K562 (cell line): ENCODE results near the gene FKRP. TPM values are rescaled to one million over a fixed set of nuclear protein-coding genes. Genes with fewer than 3 reads are reported as not detected.
A peak's percentile ranks its signal among the peaks of the same experiment; 100 is the strongest.

Source experiments
- ARID1B ChIP-seq: fragments of 450-650 bp; IDR thresholded peaks from 2 replicates; pipeline ENCODE4 v1.6.1; 2016; ENCODE audit warnings: antibody characterized with exemption, mild to moderate bottlenecking, inconsistent platforms
- CBX1 ChIP-seq: sonication (generic); IDR thresholded peaks from 2 replicates; pipeline ENCODE4 v1.6.1; 2016; ENCODE audit warnings: antibody characterized with exemption, low read depth, mild to moderate bottlenecking
- CREB1 ChIP-seq, 2 experiments: sonication (generic) in 1 of 2; formaldehyde crosslinking in 1 of 2; IDR thresholded peaks; 2 replicates each; pipeline versions ENCODE4 v1.6.1 to v1.8.0; 2012 to 2022; ENCODE audit warnings: inconsistent platforms in 1 of 2, mild to moderate bottlenecking in 1 of 2, missing genetic modification reagents in 1 of 2, moderate library complexity in 1 of 2
- E2F1 ChIP-seq: sonication (generic); formaldehyde crosslinking; IDR thresholded peaks from 2 replicates; pipeline ENCODE4 v1.8.1; 2023; ENCODE audit warnings: mild to moderate bottlenecking, missing genetic modification reagents, moderate library complexity
- E2F6 ChIP-seq, 2 experiments: IDR thresholded peaks; 2 replicates each; pipeline ENCODE4 v1.6.1; 2011; ENCODE audit warnings: borderline replicate concordance in 1 of 2, control low read depth in 1 of 2, low read depth in 1 of 2, low read length in 1 of 2, mild to moderate bottlenecking in 1 of 2, mixed read lengths in 1 of 2, moderate library complexity in 1 of 2; ENCODE audit not compliant: insufficient read depth in 1 of 2, insufficient read length in 1 of 2, poor library complexity in 1 of 2, severe bottlenecking in 1 of 2; ENCODE audit errors: extremely low read depth in 1 of 2
- GTF2E2 ChIP-seq: fragments of 200-800 bp; sonication (Bioruptor generic); IDR thresholded peaks from 2 replicates; pipeline ENCODE4 v1.6.1; 2016; ENCODE audit warnings: missing genetic modification characterization, missing compliant biosample characterization
- HCFC1 ChIP-seq: IDR thresholded peaks from 2 replicates; pipeline ENCODE4 v1.6.1; 2012; ENCODE audit warnings: low read depth, low read length, improper control_type of control experiment
- HLTF ChIP-seq: fragments of 450-650 bp; IDR thresholded peaks from 2 replicates; pipeline ENCODE4 v1.6.1; 2016
- HMBOX1 ChIP-seq: sonication (generic); IDR thresholded peaks from 2 replicates; pipeline ENCODE4 v1.6.1; 2016
- KLF16 ChIP-seq: IDR thresholded peaks from 2 replicates; pipeline ENCODE4 v1.6.1; 2016; ENCODE audit warnings: antibody characterized with exemption
- NR1H2 ChIP-seq: sonication (generic); formaldehyde crosslinking; IDR thresholded peaks from 2 replicates; pipeline ENCODE4 v1.4.0; 2020; ENCODE audit warnings: mild to moderate bottlenecking, missing genetic modification reagents
- NRF1 ChIP-seq, 2 experiments: fragments of 450-650 bp; IDR thresholded peaks in 1 of 2; conservative IDR thresholded peaks in 1 of 2; 2 replicates each; pipeline ENCODE4 v1.6.1; 2014; ENCODE audit warnings: mild to moderate bottlenecking in 2 of 2
- PHF21A ChIP-seq: fragments of 450-650 bp; IDR thresholded peaks from 2 replicates; pipeline ENCODE4 v1.6.1; 2017; ENCODE audit warnings: low read depth, borderline replicate concordance
- POLR2B ChIP-seq: fragments of 450-650 bp; IDR thresholded peaks from 2 replicates; pipeline ENCODE4 v1.6.1; 2018; ENCODE audit warnings: low read depth; ENCODE audit not compliant: partially characterized antibody
- POLR2G ChIP-seq: fragments of 200-400 bp; formaldehyde crosslinking; IDR thresholded peaks from 2 replicates; pipeline ENCODE4 v1.6.1; 2017; ENCODE audit warnings: low read depth, mild to moderate bottlenecking, antibody characterized with exemption, low read length, moderate library complexity
- PPARD ChIP-seq: fragments of 250-450 bp; sonication (Bioruptor Pico); IDR thresholded peaks from 2 replicates; pipeline ENCODE4 v1.8.0; 2022; ENCODE audit warnings: inconsistent platforms, mild to moderate bottlenecking, moderate library complexity
- SMARCC2 ChIP-seq: fragments of 450-650 bp; IDR thresholded peaks from 2 replicates; pipeline ENCODE4 v1.6.1; 2017; ENCODE audit warnings: antibody characterized with exemption, moderate library complexity, mild to moderate bottlenecking, low read depth
- STAG1 ChIP-seq: sonication (generic); formaldehyde crosslinking; IDR thresholded peaks from 2 replicates; pipeline ENCODE4 v1.5.0; 2020; ENCODE audit warnings: missing genetic modification reagents, borderline replicate concordance
- TEAD1 ChIP-seq, 2 experiments: fragments of 450-650 bp in 1 of 2; sonication (generic) in 1 of 2; formaldehyde crosslinking; IDR thresholded peaks; 2 replicates each; pipeline versions ENCODE4 v1.4.0 to v1.8.0; 2020 to 2022; ENCODE audit warnings: mild to moderate bottlenecking in 2 of 2, missing genetic modification reagents in 1 of 2
- ZBTB7A ChIP-seq: IDR thresholded peaks from 2 replicates; pipeline ENCODE4 v1.6.1; 2011; ENCODE audit warnings: low read depth, mild to moderate bottlenecking, low read length, moderate library complexity, borderline replicate concordance; ENCODE audit not compliant: control insufficient read depth
- ZNF3 ChIP-seq: fragments of 250-450 bp; sonication (Bioruptor Pico); IDR thresholded peaks from 2 replicates; pipeline ENCODE4 v1.5.0; 2021; ENCODE audit warnings: mild to moderate bottlenecking, moderate library complexity
- ZNF445 ChIP-seq: fragments of 250-450 bp; sonication (Bioruptor Pico); IDR thresholded peaks from 2 replicates; pipeline ENCODE4 v1.4.0; 2020; ENCODE audit warnings: low read depth, mild to moderate bottlenecking, moderate library complexity
- ZNF589 ChIP-seq: fragments of 200-800 bp; sonication (Bioruptor generic); IDR thresholded peaks from 2 replicates; pipeline ENCODE4 v1.6.1; 2016; ENCODE audit warnings: low read depth, missing genetic modification characterization, missing compliant biosample characterization
- ZNF780A ChIP-seq: fragments of 250-450 bp; sonication (Bioruptor Pico); IDR thresholded peaks from 2 replicates; pipeline ENCODE4 v1.5.0; 2021; ENCODE audit warnings: mild to moderate bottlenecking
- ZZZ3 ChIP-seq: fragments of 450-650 bp; IDR thresholded peaks from 2 replicates; pipeline ENCODE4 v1.6.1; 2016; ENCODE audit warnings: antibody characterized with exemption, mild to moderate bottlenecking, moderate library complexity
- polyA plus RNA-seq, 8 experiments: library from polyadenylated mRNA; depleted of rRNA in 4 of 8; stranded (reverse) in 5 of 8; unstranded in 3 of 8; fragments of >200 nt; fragmentation: Nextera tagmentation in 2 of 8; fragmentation: Illumina TruSeq in 1 of 8; extraction: Ambion mirVana in 2 of 8; extraction: Trizol in 1 of 8; gene quantifications; 2 replicates each; pipeline versions ENCODE4 v1.2.1 to v1.2.3, GENCODE V29; 2011 to 2014; ENCODE audit warnings: inconsistent platforms in 1 of 8, missing spikeins in 1 of 8
- total RNA-seq, 7 experiments: library from RNA; depleted of rRNA in 6 of 7; stranded (reverse); fragments of >200 nt in 6 of 7; fragmentation: Illumina TruSeq in 2 of 7; extraction: Trizol in 2 of 7; gene quantifications; 2 replicates each; pipeline versions ENCODE4 v1.2.1 to v1.2.3, GENCODE V29; 2011 to 2021; ENCODE audit warnings: low replicate concordance in 1 of 7

Gene FKRP
- total and polyA plus RNA-seq, 9 of the 15 experiments (the other 6 are each of a cell fraction or from before 2014, with no cell fraction given), result 0.68 to 16.1 (median 6.5) TPM

GRCh38 chr19:46713781-46714443 is 31.9 kb upstream of the FKRP start (continued):
- peak in 1 of 2 experiments; percentile 13 for TF ChIP-seq E2F6 (IDR thresholded peaks at IDR 0.05; ENCODE audit: borderline replicate concordance in 1 of 2, extremely low read depth in 1 of 2, insufficient read depth in 1 of 2, insufficient read length in 1 of 2, low read depth in 1 of 2, low read length in 1 of 2, poor library complexity in 1 of 2, severe bottlenecking in 1 of 2)
- no peak for TF ChIP-seq KLF16
- no peak for TF ChIP-seq ZNF3
- no peak for TF ChIP-seq GTF2E2 (tag)
- TF ChIP-seq ZZZ3, result no peak
- TF ChIP-seq PPARD (CRISPR knock-in tag), result no peak
- TF ChIP-seq STAG1 (CRISPR knock-in tag), result no peak
- TF ChIP-seq HLTF, result no peak
- no peak for TF ChIP-seq HCFC1
- no peak for TF ChIP-seq HMBOX1
- no peak for TF ChIP-seq NRF1 (conservative IDR thresholded peaks at IDR 0.05 in 1 of 2, IDR thresholded peaks at IDR 0.05 in 1 of 2)
- no peak for TF ChIP-seq ZNF445 (CRISPR knock-in tag)
- TF ChIP-seq NR1H2 (CRISPR knock-in tag), result no peak
- no peak for TF ChIP-seq E2F1
- 0 out of 2 replicates have a peak, but pooled peaks have one; percentile 60 for TF ChIP-seq ZBTB7A
- peak; percentile 26 for TF ChIP-seq POLR2B
- TF ChIP-seq ZNF589 (CRISPR knock-in tag), result no peak
- no peak for TF ChIP-seq PHF21A
- TF ChIP-seq CREB1 (IDR thresholded peaks at IDR 0.05), result no peak
- TF ChIP-seq CREB1 (CRISPR knock-in tag; IDR thresholded peaks at IDR 0.05), result no peak
- peak; percentile 70; the same call in 1 of the 2 replicates for TF ChIP-seq CBX1
- TF ChIP-seq TEAD1 (CRISPR knock-in tag; IDR thresholded peaks at IDR 0.05), result no peak
- TF ChIP-seq ZNF780A, result no peak
- TF ChIP-seq ARID1B, result 0 out of 2 replicates have a peak, but pooled peaks have one; percentile 6
- peak; percentile 63 for TF ChIP-seq POLR2G
- TF ChIP-seq SMARCC2, result no peak
